B cell (primary cell): ENCODE results near the gene LAMC2. TPM values are rescaled to one million over a fixed set of nuclear protein-coding genes. Genes with fewer than 3 reads are reported as not detected.

Experiments
- ATAC-seq: fragments of 200-7000 bp; cut with Tn5 transposase; one replicate; pipeline ENCODE4 v1.10.0; 2021; ENCODE audit warnings: low read depth, mild to moderate bottlenecking, moderate number of reproducible peaks, moderate library complexity
- CTCF ChIA-PET: fragments of 350-600 bp; sonication (Branson Sonifier 250); formaldehyde crosslinking; loops from one replicate; lab custom pipeline; 2021; ENCODE audit warnings: antibody characterized with exemption, inconsistent platforms; lab: Charles Lee
- POLR2A ChIA-PET: fragments of 350-600 bp; sonication (Branson Sonifier 250); formaldehyde crosslinking; loops from one replicate; lab custom pipeline; 2021; ENCODE audit warnings: antibody characterized with exemption; lab: Charles Lee
- DNase-seq: peaks from one replicate; pipeline ENCODE4 v3.0.0; 2013
- H2AFZ ChIP-seq: 2 replicates; pipeline ENCODE4 v1.6.1; 2012; ENCODE audit warnings: mild to moderate bottlenecking, low read depth, low read length; ENCODE audit not compliant: insufficient read depth, poor library complexity, severe bottlenecking
- H3K27ac ChIP-seq, 2 donors: 1 replicate in 1 of 2; 2 replicates in 1 of 2; pipeline ENCODE4 v1.5.1; 2012 to 2013; ENCODE audit warnings: low read length in 2 of 2, mild to moderate bottlenecking in 2 of 2, moderate library complexity in 1 of 2
- H3K27me3 ChIP-seq, 4 experiments: fragments of 200-600 bp in 1 of 4; sonication (generic) in 1 of 4; replicated peaks in 1 of 4; 1 replicate in 2 of 4; 2 replicates in 2 of 4; pipeline versions ENCODE4 v1.6.1 to v1.7.0; 2013 to 2016; ENCODE audit warnings: low read length in 3 of 4, mild to moderate bottlenecking in 2 of 4, mixed read lengths in 1 of 4, moderate library complexity in 1 of 4; ENCODE audit not compliant: insufficient read depth in 4 of 4, control insufficient read depth in 3 of 4; ENCODE audit errors: control extremely low read depth in 1 of 4
- H3K36me3 ChIP-seq, 2 experiments: replicated peaks in 1 of 2; 1 replicate in 1 of 2; 2 replicates in 1 of 2; pipeline versions ENCODE4 v1.6.1 to v1.7.1; 2013; ENCODE audit warnings: low read length in 1 of 2; ENCODE audit not compliant: insufficient read depth in 2 of 2, control insufficient read depth in 1 of 2; ENCODE audit errors: control extremely low read depth in 1 of 2, extremely low read depth in 1 of 2
- H3K4me1 ChIP-seq, 2 donors: fragments of 200-600 bp in 1 of 2; sonication (generic) in 1 of 2; 1 replicate in 1 of 2; 2 replicates in 1 of 2; pipeline versions ENCODE4 v1.5.1 to v1.6.1; 2013 to 2017; ENCODE audit warnings: low read length in 2 of 2; ENCODE audit not compliant: control insufficient read depth in 2 of 2, insufficient read depth in 2 of 2
- H3K4me2 ChIP-seq: replicated peaks from 2 replicates; pipeline ENCODE3; 2012; ENCODE audit warnings: mild to moderate bottlenecking, low read depth, low read length; ENCODE audit not compliant: poor library complexity, severe bottlenecking
- H3K4me3 ChIP-seq, 5 experiments: fragments of 200-600 bp in 1 of 5; sonication (generic) in 1 of 5; 1 replicate in 3 of 5; 2 replicates in 2 of 5; pipeline versions ENCODE4 v1.5.1 to v1.7.0; 2011 to 2016; ENCODE audit warnings: low read length in 4 of 5, mild to moderate bottlenecking in 4 of 5, low read depth in 2 of 5, control low read depth in 1 of 5, moderate library complexity in 1 of 5; ENCODE audit not compliant: insufficient read depth in 1 of 5; ENCODE audit errors: control extremely low read depth in 1 of 5, extremely low read depth in 1 of 5
- H3K79me2 ChIP-seq: fragments of 200-600 bp; sonication (generic); one replicate; pipeline ENCODE4 v1.6.0; 2016; ENCODE audit warnings: low read length; ENCODE audit not compliant: control insufficient read depth, insufficient read depth
- H3K9ac ChIP-seq: fragments of 200-600 bp; sonication (generic); 2 replicates; pipeline ENCODE4 v1.6.1; 2017; ENCODE audit warnings: mild to moderate bottlenecking, low read length, moderate library complexity
- H3K9me3 ChIP-seq, 3 donors: one replicate each; pipeline versions ENCODE4 v1.6.1 to v1.7.1; 2013; ENCODE audit warnings: low read length in 2 of 3; ENCODE audit not compliant: control insufficient read depth in 2 of 3, insufficient read depth in 1 of 3; ENCODE audit errors: control extremely low read depth in 1 of 3
- H4K20me1 ChIP-seq: 2 replicates; pipeline ENCODE4 v1.6.0; 2012; ENCODE audit warnings: mild to moderate bottlenecking, low read length; ENCODE audit not compliant: insufficient read depth, control insufficient read depth, poor library complexity, severe bottlenecking
- H3K27ac Mint-ChIP-seq: one replicate; pipeline ENCODE4 v1.8.0; 2021; ENCODE audit warnings: mixed read lengths
- H3K27me3 Mint-ChIP-seq: one replicate; pipeline ENCODE4 v1.8.0; 2021; ENCODE audit warnings: mixed read lengths
- H3K4me1 Mint-ChIP-seq: one replicate; pipeline ENCODE4 v1.8.0; 2021; ENCODE audit warnings: mixed read lengths
- H3K4me3 Mint-ChIP-seq: one replicate; pipeline ENCODE4 v1.8.0; 2021; ENCODE audit warnings: mixed read lengths
- H3K9me3 Mint-ChIP-seq: one replicate; pipeline ENCODE4 v1.8.0; 2022; ENCODE audit warnings: mixed read lengths; ENCODE audit not compliant: insufficient read depth
- EZH2 ChIP-seq: IDR thresholded peaks from 2 replicates; pipeline ENCODE4 v1.6.1; 2012; ENCODE audit warnings: borderline replicate concordance, low read depth, mild to moderate bottlenecking, moderate library complexity, low read length; ENCODE audit not compliant: insufficient read depth, poor library complexity, severe bottlenecking
- WGBS: methylation state at CpG from one replicate; pipeline ENCODE4 v1.1.5; 2013; ENCODE audit warnings: missing lambda C conversion rate; ENCODE audit not compliant: insufficient coverage; 5-methylcytosine and 5-hydroxymethylcytosine counted together
- intact Hi-C: fragments of 100-400 bp; cut with micrococcal nuclease; formaldehyde crosslinking; loops from one replicate; pipeline ENCODE4 v1.10.0; 2022
- polyA plus RNA-seq: library from polyadenylated mRNA; depleted of rRNA; stranded (reverse); fragments of >200 nt; gene quantifications from 2 replicates; pipeline ENCODE4 v1.2.3, GENCODE V29; 2012
- total RNA-seq, 2 donors: library from RNA; stranded (reverse); fragments of 120-200 nt in 1 of 2; gene quantifications; 1 replicate in 1 of 2; 2 replicates in 1 of 2; pipeline versions ENCODE4 v1.2.3 to v1.2.4, GENCODE V29; 2013 to 2022
- TF ChIP-seq, protein P1 (sequence below): fragments of 200-600 bp; IDR thresholded peaks from one replicate; pipeline ENCODE4 v1.8.0; 2022; ENCODE audit warnings: antibody characterized with exemption, mild to moderate bottlenecking

LAMC2 gene
- total and polyA plus RNA-seq, 2 donors (not counting 1 experiment from before 2014, with no cell fraction given), result not detected

DNA sequence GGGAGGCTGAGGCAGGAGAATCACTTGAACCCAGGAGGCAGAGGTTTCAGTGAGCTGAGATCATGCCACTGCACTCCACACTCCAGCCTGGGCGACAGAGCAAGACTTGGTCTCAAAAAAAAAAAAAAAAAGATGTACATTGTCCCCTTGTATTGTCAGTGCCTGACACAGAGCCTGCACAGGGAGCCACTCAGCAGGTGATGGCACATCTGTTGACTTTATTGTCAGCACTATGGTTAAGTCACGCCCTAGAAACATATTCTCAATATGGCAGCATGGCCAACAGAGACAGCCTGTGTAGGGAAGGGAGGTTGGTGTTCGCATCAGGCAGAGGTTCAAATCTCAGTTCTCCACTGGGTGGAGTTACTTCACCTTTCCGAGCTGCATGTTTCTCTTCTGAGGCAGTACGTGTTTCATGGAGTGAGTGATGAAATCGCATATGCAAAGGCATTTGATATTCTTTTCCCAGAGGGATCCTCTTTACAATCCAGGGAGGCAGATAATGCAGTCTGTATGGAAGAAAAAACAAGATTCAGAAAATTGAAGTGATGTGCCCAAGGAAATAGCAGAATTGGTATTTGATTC lies 20.6 kb downstream of the LAMC2 start:
- H3K9me3 Mint-ChIP-seq, result no peaks in the 10 kb centered on the region
- H3K4me1 Mint-ChIP-seq, result no peaks in the 10 kb centered on the region
- no peak for DNase-seq
- H3K4me3 Mint-ChIP-seq, result no peak overlapping the region
- H3K27ac Mint-ChIP-seq, result no peak overlapping the region
- peaks cover 29% of the 10 kb centered on the region for H3K27me3 Mint-ChIP-seq
- intact Hi-C loops, result no loop called here
- H3K4me3 ChIP-seq, result no peak overlapping the region
- no peak overlapping the region for H2AFZ ChIP-seq
- POLR2A ChIA-PET, result no interaction called here
- no peaks in the 10 kb centered on the region for H4K20me1 ChIP-seq
- no peak overlapping the region for H3K4me2 ChIP-seq
- no CpG with 5 or more reads among the region's 6 CpGs for WGBS
- H3K4me1 ChIP-seq, result no peaks in the 10 kb centered on the region
- ATAC-seq, result no peak
- no peak for TF ChIP-seq EZH2
- TF ChIP-seq, protein P1, sequence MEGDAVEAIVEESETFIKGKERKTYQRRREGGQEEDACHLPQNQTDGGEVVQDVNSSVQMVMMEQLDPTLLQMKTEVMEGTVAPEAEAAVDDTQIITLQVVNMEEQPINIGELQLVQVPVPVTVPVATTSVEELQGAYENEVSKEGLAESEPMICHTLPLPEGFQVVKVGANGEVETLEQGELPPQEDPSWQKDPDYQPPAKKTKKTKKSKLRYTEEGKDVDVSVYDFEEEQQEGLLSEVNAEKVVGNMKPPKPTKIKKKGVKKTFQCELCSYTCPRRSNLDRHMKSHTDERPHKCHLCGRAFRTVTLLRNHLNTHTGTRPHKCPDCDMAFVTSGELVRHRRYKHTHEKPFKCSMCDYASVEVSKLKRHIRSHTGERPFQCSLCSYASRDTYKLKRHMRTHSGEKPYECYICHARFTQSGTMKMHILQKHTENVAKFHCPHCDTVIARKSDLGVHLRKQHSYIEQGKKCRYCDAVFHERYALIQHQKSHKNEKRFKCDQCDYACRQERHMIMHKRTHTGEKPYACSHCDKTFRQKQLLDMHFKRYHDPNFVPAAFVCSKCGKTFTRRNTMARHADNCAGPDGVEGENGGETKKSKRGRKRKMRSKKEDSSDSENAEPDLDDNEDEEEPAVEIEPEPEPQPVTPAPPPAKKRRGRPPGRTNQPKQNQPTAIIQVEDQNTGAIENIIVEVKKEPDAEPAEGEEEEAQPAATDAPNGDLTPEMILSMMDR, result no peak
- no peak overlapping the region for H3K27ac ChIP-seq
- no peaks in the 10 kb centered on the region for H3K36me3 ChIP-seq
- H3K9ac ChIP-seq, result no peak overlapping the region
- H3K79me2 ChIP-seq, result no peaks in the 10 kb centered on the region
- H3K27me3 ChIP-seq, result peaks cover 0 to 2% (median 0%) of the 10 kb centered on the region in 4 experiments
- CTCF ChIA-PET, result no interaction called here
- H3K9me3 ChIP-seq, result no peaks in the 10 kb centered on the region

DNA sequence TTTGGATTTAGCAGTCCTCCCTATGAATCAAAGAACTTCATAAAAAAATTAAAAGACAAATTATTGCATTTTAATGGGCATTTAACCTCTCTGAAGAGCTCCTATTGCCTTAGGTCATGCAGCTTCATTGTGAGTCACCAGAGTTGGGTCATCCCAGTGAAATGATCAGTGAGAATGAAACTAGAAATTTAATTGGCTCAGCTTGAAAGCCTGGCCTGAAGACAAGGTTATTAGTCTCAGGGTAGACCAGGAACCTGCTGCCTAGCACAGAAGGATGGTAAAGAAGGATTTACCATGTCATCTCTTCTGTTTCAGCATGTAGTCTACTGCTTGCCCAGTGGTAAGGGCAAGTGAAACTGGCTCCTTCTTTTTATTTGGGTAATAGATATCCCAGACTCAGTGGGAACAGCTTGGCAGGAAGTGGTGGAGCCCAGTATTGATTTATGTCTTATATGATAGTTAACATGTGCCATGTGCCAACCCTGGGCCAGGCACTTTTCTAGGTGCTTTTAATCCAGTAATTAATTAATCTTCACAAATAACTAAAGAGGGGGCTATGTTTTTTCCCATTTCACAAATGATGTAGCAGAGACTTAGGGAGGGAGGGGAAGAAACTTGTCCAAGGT lies 23.6 kb downstream of the LAMC2 start:
- Mint-ChIP-seq H3K4me3 (no peak overlapping the region), H3K4me1 (no peaks in the 10 kb centered on the region), H3K27me3 (peaks cover 48% of the 10 kb centered on the region), H3K27ac (no peak overlapping the region), H3K9me3 (no peaks in the 10 kb centered on the region)
- H3K79me2 ChIP-seq, result no peaks in the 10 kb centered on the region
- H3K9me3 ChIP-seq, result no peaks in the 10 kb centered on the region
- H3K27me3 ChIP-seq, result no peaks in the 10 kb centered on the region
- no peaks in the 10 kb centered on the region for H4K20me1 ChIP-seq
- no peak overlapping the region for H3K27ac ChIP-seq
- no peak overlapping the region for H3K9ac ChIP-seq
- DNase-seq (no peak), ATAC-seq (no peak)
- H3K4me2 ChIP-seq, result no peak overlapping the region
- TF ChIP-seq EZH2, result no peak
- TF ChIP-seq, protein P1, result no peak
- no peak overlapping the region for H2AFZ ChIP-seq
- H3K4me3 ChIP-seq, result no peak overlapping the region
- ChIA-PET CTCF (no interaction called here), POLR2A (no interaction called here)
- intact Hi-C loops, result no loop called here
- no peaks in the 10 kb centered on the region for H3K4me1 ChIP-seq
- H3K36me3 ChIP-seq, result no peaks in the 10 kb centered on the region
